PFSK-1 (cell line): ENCODE measurements around the gene NGFR. TPM values are rescaled to one million over a fixed set of nuclear protein-coding genes. Genes with fewer than 3 reads are reported as not detected.

Source experiments
- FOXP2 ChIP-seq: optimal IDR thresholded peaks from 2 replicates; pipeline ENCODE3; 2011; ENCODE audit warnings: borderline replicate concordance, control low read depth, inconsistent platforms; ENCODE audit not compliant: insufficient read depth; ENCODE audit errors: extremely low read length, extremely low read depth
- POLR2AphosphoS5 ChIP-seq: IDR thresholded peaks from 2 replicates; pipeline ENCODE4 v1.6.1; 2012; ENCODE audit warnings: low read depth, mild to moderate bottlenecking, control low read depth, low read length, moderate library complexity
- REST ChIP-seq, 2 experiments: IDR thresholded peaks; 2 replicates each; pipeline versions ENCODE4 v1.6.1 to v1.8.0; 2011 to 2012; ENCODE audit warnings: low read depth in 2 of 2, low read length in 2 of 2, control low read depth in 1 of 2, inconsistent platforms in 1 of 2, mild to moderate bottlenecking in 1 of 2, moderate library complexity in 1 of 2; ENCODE audit not compliant: insufficient read depth in 1 of 2
- SIN3A ChIP-seq: IDR thresholded peaks from 2 replicates; pipeline ENCODE4 v1.6.1; 2012; ENCODE audit warnings: mild to moderate bottlenecking, low read length, moderate library complexity, borderline replicate concordance; ENCODE audit not compliant: insufficient read depth
- TAF1 ChIP-seq: IDR thresholded peaks from 2 replicates; pipeline ENCODE4 v1.6.1; 2012; ENCODE audit warnings: low read length, control low read depth, borderline replicate concordance; ENCODE audit not compliant: insufficient read depth
- polyA plus RNA-seq: library from polyadenylated mRNA; unstranded; fragments of >200 nt; gene quantifications from one replicate; pipeline ENCODE4 v1.2.1, GENCODE V29; 2012; ENCODE audit warnings: low read depth, missing spikeins; ENCODE audit not compliant: insufficient read length

NGFR gene
- polyA plus RNA-seq = 82.0 TPM

- TF ChIP-seq TAF1 (no peak), POLR2AphosphoS5 (peak; percentile 31; the same call in 1 of the 2 replicates), FOXP2 (peak; percentile 46), SIN3A (no peak), REST (IDR thresholded peaks at IDR 0.05; ENCODE audit: insufficient read depth in 1 of 2, low read depth in 2 of 2, low read length in 2 of 2) (no peak)
Measured at GRCh38 chr17:49494986-49495841, at the start of gene NGFR. TSS of gene NGFR (plus strand) at chr17:49495293. CDS start at chr17:49495418, 125 bp downstream.

- TF ChIP-seq SIN3A = no peak
- TF ChIP-seq POLR2AphosphoS5 = no peak
- TF ChIP-seq REST (IDR thresholded peaks at IDR 0.05; ENCODE audit: insufficient read depth in 1 of 2, low read depth in 2 of 2, low read length in 2 of 2) = no peak
- no peak for TF ChIP-seq TAF1
- TF ChIP-seq FOXP2 = no peak
Measured at GRCh38 chr17:49445591-49445990, 49.5 kb upstream of the NGFR start.

- TF ChIP-seq POLR2AphosphoS5 (no peak), SIN3A (no peak), FOXP2 (no peak), TAF1 (no peak), REST (IDR thresholded peaks at IDR 0.05; ENCODE audit: insufficient read depth in 1 of 2, low read depth in 2 of 2, low read length in 2 of 2) (no peak)
Measured at GRCh38 chr17:49447628-49448302, 47.3 kb upstream of the NGFR start.

GRCh38 chr17:49450181-49450580, 44.9 kb upstream of the NGFR start:
- TF ChIP-seq POLR2AphosphoS5 (no peak), FOXP2 (no peak), REST (IDR thresholded peaks at IDR 0.05; ENCODE audit: insufficient read depth in 1 of 2, low read depth in 2 of 2, low read length in 2 of 2) (no peak), SIN3A (no peak), TAF1 (no peak)
